ENCODE measurements around the gene SYNM.

SYNM gene

GRCh38 chr15:99085413-99086326, 19.2 kb upstream of the SYNM start:
- DNase-seq = no peak

GRCh38 chr15:99086327-99086667, 18.6 kb upstream of the SYNM start:
- no peak for DNase-seq

- no peak for DNase-seq
Measured at GRCh38 chr15:99087405-99087943, 17.4 kb upstream of the SYNM start.

- no peak for DNase-seq
Measured at GRCh38 chr15:99090011-99090699, 14.7 kb upstream of the SYNM start.

- DNase-seq = no peak
Measured at GRCh38 chr15:99090938-99091337, 13.9 kb upstream of the SYNM start.

GRCh38 chr15:99092554-99093172, 12.2 kb upstream of the SYNM start:
- no peak for DNase-seq

GRCh38 chr15:99095626-99096025, 9.3 kb upstream of the SYNM start:
- peak in 1 of 2 experiments; percentile 21 for DNase-seq

- DNase-seq = no peak
Measured at GRCh38 chr15:99096173-99096893, 8.5 kb upstream of the SYNM start.

GRCh38 chr15:99096894-99097426, 7.9 kb upstream of the SYNM start:
- DNase-seq = no peak

- no peak for DNase-seq
Measured at GRCh38 chr15:99097441-99098410, 7.2 kb upstream of the SYNM start.

- DNase-seq = no peak
Measured at GRCh38 chr15:99098426-99098825, 6.5 kb upstream of the SYNM start.

GRCh38 chr15:99098991-99099390, 5.9 kb upstream of the SYNM start:
- no peak for DNase-seq

GRCh38 chr15:99099661-99100060, 5.2 kb upstream of the SYNM start:
- DNase-seq = no peak

GRCh38 chr15:99100245-99101173, 4.4 kb upstream of the SYNM start:
- peak in 1 of 2 experiments; percentile 54 for DNase-seq

GRCh38 chr15:99101501-99101900, 3.4 kb upstream of the SYNM start:
- DNase-seq = no peak

GRCh38 chr15:99102332-99103235, 2.3 kb upstream of the SYNM start:
- DNase-seq = no peak

- no peak for DNase-seq
Measured at GRCh38 chr15:99103279-99103678, 1.6 kb upstream of the SYNM start.

- DNase-seq = no peak
Measured at GRCh38 chr15:99105514-99106341, 848 bp downstream of the SYNM start.

All from NCI-H187 (cell line).